GM19238 (cell line): ENCODE data around the gene MITF.
"Not testable (repeated sequence)": the region's sequence is repeated elsewhere in the genome, so short reads cannot be mapped to it uniquely, and the experiment has no call there.

Experiments
- DNase-seq: peaks from one replicate; pipeline ENCODE4 v3.0.0; 2011; ENCODE audit warnings: low spot score; ENCODE audit not compliant: insufficient read length

MITF gene

GRCh38 chr3:69787436-69788168 is 48.3 kb downstream of the MITF start:
- no peak for DNase-seq

GRCh38 chr3:69791106-69791505 is 51.8 kb downstream of the MITF start:
- no peak for DNase-seq

- DNase-seq: no peak
Measured at GRCh38 chr3:69791919-69792399, 52.7 kb downstream of the MITF start.

GRCh38 chr3:69796126-69796525 is 56.9 kb downstream of the MITF start:
- DNase-seq: not testable (repeated sequence)

GRCh38 chr3:69803681-69804270 is 64.5 kb downstream of the MITF start:
- DNase-seq: no peak

GRCh38 chr3:69805491-69805890 is 66.2 kb downstream of the MITF start:
- no peak for DNase-seq

GRCh38 chr3:69806735-69807438 is 67.6 kb downstream of the MITF start:
- no peak for DNase-seq

GRCh38 chr3:69807674-69808073 is 68.4 kb downstream of the MITF start:
- no peak for DNase-seq

GRCh38 chr3:69809076-69809835 is 70.0 kb downstream of the MITF start:
- no peak for DNase-seq

- no peak for DNase-seq
Measured at GRCh38 chr3:69811452-69812401, 72.5 kb downstream of the MITF start.

GRCh38 chr3:69815970-69816369 is 76.7 kb downstream of the MITF start:
- no peak for DNase-seq

- DNase-seq: no peak
Measured at GRCh38 chr3:69817988-69818387, 78.7 kb downstream of the MITF start.

GRCh38 chr3:69819282-69819681 is 80.0 kb downstream of the MITF start:
- no peak for DNase-seq

- no peak for DNase-seq
Measured at GRCh38 chr3:69821133-69821532, 81.9 kb downstream of the MITF start.

GRCh38 chr3:69823743-69824142 is 84.5 kb downstream of the MITF start:
- no peak for DNase-seq

GRCh38 chr3:69825446-69825845 is 86.2 kb downstream of the MITF start:
- no peak for DNase-seq

GRCh38 chr3:69827127-69827526 is 87.9 kb downstream of the MITF start:
- DNase-seq: no peak

GRCh38 chr3:69828817-69829216 is 89.6 kb downstream of the MITF start:
- no peak for DNase-seq

GRCh38 chr3:69830147-69830546 is 90.9 kb downstream of the MITF start:
- no peak for DNase-seq

- DNase-seq: no peak
Measured at GRCh38 chr3:69831737-69832136, 92.5 kb downstream of the MITF start.

GRCh38 chr3:69833591-69833990 is 94.3 kb downstream of the MITF start:
- no peak for DNase-seq
